ENCODE measurements around the gene C1orf74. TPM values are rescaled to one million over a fixed set of nuclear protein-coding genes. Genes with fewer than 3 reads are reported as not detected.

The C1orf74 gene
- total RNA-seq, 4 donors from 2014 or later = 0.20 to 2.7 (median 2.4) TPM; not detected in 1

GRCh38 chr1:209774592-209774991 lies 9.8 kb downstream of the C1orf74 start:
- in situ Hi-C loops (cut with MboI; ENCODE audit: low pct_ligation_motif_present in 1 of 4, low pct_unique_long_range_greater_than_20kb in 1 of 4, low sequenced_read_pairs in 3 of 4) (no loop called here), intact Hi-C loops (cut with DNase I; ENCODE audit: low total_unique reads) (no loop called here)
- Histone ChIP-seq H3K36me3 (no peaks in the 10 kb centered on the region), H3K27ac (no peak overlapping the region), H3K9me3 (no peaks in the 10 kb centered on the region), H3K4me3 (no peak overlapping the region), H3K4me1 (peaks cover 3 to 9% (median 4%) of the 10 kb centered on the region in 4 donors), H3K27me3 (no peaks in the 10 kb centered on the region)
- TF ChIP-seq EP300 (IDR thresholded peaks at IDR 0.05; ENCODE audit: low read depth) (no peak), CTCF (IDR thresholded peaks at IDR 0.05) (no peak), POLR2AphosphoS5 (IDR thresholded peaks at IDR 0.05) (no peak), POLR2A (IDR thresholded peaks at IDR 0.05) (no peak)
- no peak for DNase-seq
- WGBS, 2 donors (ENCODE audit: low coverage in 1 of 2) = 86 to 96% methylated on average over 1 of the region's 1 CpG

DNA sequence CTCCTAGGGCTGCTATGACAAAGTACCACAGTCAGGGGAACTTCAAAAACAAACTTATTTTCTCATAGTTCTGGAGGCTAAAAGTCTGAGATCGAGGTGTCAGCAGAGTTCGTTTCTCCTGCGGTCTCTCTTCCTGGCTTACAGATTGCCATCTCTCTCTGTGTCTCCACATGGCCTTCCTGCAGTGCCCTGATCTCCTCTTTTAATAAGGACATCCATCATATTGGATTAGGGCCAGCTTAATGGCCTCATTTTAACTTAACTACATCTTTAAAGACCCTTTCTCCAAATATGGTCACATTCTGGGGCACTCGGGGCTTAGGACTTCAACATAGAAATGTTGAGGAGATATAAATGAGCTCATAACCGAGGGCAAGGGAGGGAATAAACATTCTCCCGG lies 12.2 kb downstream of the C1orf74 start:
- peaks cover 6 to 25% (median 21%) of the 10 kb centered on the region in 4 donors for H3K4me1 ChIP-seq
- no peaks in the 10 kb centered on the region for H3K27me3 ChIP-seq
- H3K9me3 ChIP-seq = no peaks in the 10 kb centered on the region
- WGBS, 2 donors (ENCODE audit: low coverage in 1 of 2) = 57 to 67% methylated on average over 4 to 6 of the region's 6 CpGs
- TF ChIP-seq EP300 (IDR thresholded peaks at IDR 0.05; ENCODE audit: low read depth) (no peak), CTCF (IDR thresholded peaks at IDR 0.05) (no peak), POLR2A (IDR thresholded peaks at IDR 0.05) (no peak), POLR2AphosphoS5 (IDR thresholded peaks at IDR 0.05) (no peak)
- intact Hi-C loops (cut with DNase I; ENCODE audit: low total_unique reads) = no loop called here
- in situ Hi-C loops (cut with MboI; ENCODE audit: low pct_ligation_motif_present in 1 of 4, low pct_unique_long_range_greater_than_20kb in 1 of 4, low sequenced_read_pairs in 3 of 4) = no loop called here
- no peak overlapping the region for H3K27ac ChIP-seq
- DNase-seq = no peak
- H3K36me3 ChIP-seq = no peaks in the 10 kb centered on the region
- no peak overlapping the region for H3K4me3 ChIP-seq

DNA sequence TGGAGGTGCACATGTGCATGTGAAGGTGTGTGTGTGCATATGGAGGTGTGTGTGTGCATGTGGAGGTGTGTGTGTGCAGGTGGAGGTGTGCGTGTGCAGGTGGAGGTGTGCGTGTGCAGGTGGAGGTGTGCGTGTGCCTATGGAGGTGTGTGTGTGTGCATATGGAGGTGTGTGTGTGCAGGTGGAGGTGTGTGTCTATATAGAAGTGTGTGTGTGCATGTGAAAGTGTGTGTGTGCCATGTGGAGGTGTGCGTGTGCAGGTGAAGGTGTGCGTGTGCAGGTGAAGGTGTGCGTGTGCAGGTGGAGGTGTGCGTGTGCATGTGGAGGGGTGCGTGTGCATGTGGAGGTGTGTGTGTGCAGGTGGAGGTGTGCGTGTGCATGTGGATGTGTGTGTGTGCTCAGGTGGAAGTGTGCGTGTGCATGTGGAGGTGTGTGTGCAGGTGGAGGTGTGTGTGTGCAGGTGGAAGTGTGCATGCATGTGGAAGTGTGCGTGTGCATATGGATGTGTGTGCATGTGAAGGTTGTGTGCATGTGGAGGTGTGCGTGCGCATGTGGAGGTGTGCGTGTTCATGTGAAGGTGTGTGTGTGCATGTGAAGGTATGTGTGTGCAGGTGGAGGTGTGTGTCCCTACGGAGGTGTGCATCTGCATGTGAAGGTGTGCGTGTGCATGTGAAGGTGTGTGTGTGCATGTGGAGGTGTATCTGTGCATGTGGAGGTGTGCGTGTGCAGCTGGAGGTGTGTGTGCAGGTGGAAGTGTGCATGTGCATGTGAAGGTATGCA lies 13.5 kb downstream of the C1orf74 start:
- Histone ChIP-seq H3K9me3 (no peaks in the 10 kb centered on the region), H3K36me3 (no peaks in the 10 kb centered on the region), H3K27me3 (no peaks in the 10 kb centered on the region), H3K4me3 (no peak overlapping the region), H3K4me1 (peaks cover 6 to 25% (median 21%) of the 10 kb centered on the region in 4 donors), H3K27ac (no peak overlapping the region)
- no peak for DNase-seq
- TF ChIP-seq POLR2A (IDR thresholded peaks at IDR 0.05) = no peak
- no peak for TF ChIP-seq POLR2AphosphoS5 (IDR thresholded peaks at IDR 0.05)
- no peak for TF ChIP-seq EP300 (IDR thresholded peaks at IDR 0.05; ENCODE audit: low read depth)
- no peak for TF ChIP-seq CTCF (IDR thresholded peaks at IDR 0.05)
- in situ Hi-C loops (cut with MboI; ENCODE audit: low pct_ligation_motif_present in 1 of 4, low pct_unique_long_range_greater_than_20kb in 1 of 4, low sequenced_read_pairs in 3 of 4) = no loop called here
- WGBS, 2 donors (ENCODE audit: low coverage in 1 of 2) = 88 to 93% methylated on average over 14 to 17 of the region's 17 CpGs
- intact Hi-C loops (cut with DNase I; ENCODE audit: low total_unique reads) = no loop called here

DNA sequence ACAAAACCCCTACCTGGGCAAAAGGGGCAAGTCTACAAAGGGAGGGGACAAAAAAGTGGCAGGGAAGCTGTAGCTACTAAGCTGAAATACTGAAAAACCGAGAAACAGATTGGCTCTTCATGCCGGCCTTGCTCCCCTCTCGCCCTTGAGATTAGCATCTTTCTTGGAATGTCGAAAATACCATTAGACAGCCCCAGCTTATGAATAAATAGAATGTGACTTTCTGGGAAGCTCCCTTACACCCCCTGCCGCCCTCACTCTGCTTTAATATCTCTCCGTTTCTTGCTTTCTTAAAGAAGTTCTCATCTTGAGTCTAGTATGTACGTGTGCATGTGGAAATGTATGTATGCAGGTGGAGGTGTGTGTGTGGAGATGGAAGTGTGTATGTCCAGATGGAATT lies 14.4 kb downstream of the C1orf74 start:
- Histone ChIP-seq H3K4me1 (peaks cover 6 to 25% (median 21%) of the 10 kb centered on the region in 4 donors), H3K27ac (peak overlapping the region; percentile 75 to 88 (median 80)), H3K36me3 (no peaks in the 10 kb centered on the region), H3K9me3 (no peaks in the 10 kb centered on the region), H3K27me3 (no peaks in the 10 kb centered on the region), H3K4me3 (peak overlapping the region in 1 of 4 donors; percentile 39)
- TF ChIP-seq EP300 (IDR thresholded peaks at IDR 0.05; ENCODE audit: low read depth) = no peak
- DNase-seq = no peak
- in situ Hi-C loops (cut with MboI; ENCODE audit: low pct_ligation_motif_present in 1 of 4, low pct_unique_long_range_greater_than_20kb in 1 of 4, low sequenced_read_pairs in 3 of 4) = no loop called here
- WGBS, 2 donors (ENCODE audit: low coverage in 1 of 2) = 65 to 70% methylated on average over 4 to 7 of the region's 7 CpGs
- intact Hi-C loops (cut with DNase I; ENCODE audit: low total_unique reads) = no loop called here
